ENCODE data around the gene TMPRSS13. TPM values are rescaled to one million over a fixed set of nuclear protein-coding genes. Genes with fewer than 3 reads are reported as not detected.
A peak's percentile ranks its signal among the peaks of the same experiment; 100 is the strongest.

The TMPRSS13 gene
- total RNA-seq, 4 donors from 2014 or later: 0.27 to 0.79 TPM; not detected in 2

DNA sequence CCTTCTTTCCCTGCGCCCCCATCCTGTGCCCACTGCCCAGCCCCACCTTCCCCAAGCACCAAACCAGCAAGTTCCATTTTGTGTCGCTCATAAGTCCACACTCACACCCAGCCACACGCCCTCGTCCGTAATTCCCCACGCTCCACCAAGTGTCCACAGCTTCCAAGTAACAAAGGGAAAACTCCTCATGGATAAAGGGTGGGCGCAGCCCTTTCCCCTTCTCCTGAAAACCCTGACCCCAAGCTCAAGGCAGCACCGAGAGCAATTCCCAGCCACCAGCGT lies 53.2 kb downstream of the TMPRSS13 start:
- no peak for TF ChIP-seq POLR2A (IDR thresholded peaks at IDR 0.05)
- no peak for TF ChIP-seq EP300 (IDR thresholded peaks at IDR 0.05; ENCODE audit: low read depth)
- no peak for TF ChIP-seq POLR2AphosphoS5 (IDR thresholded peaks at IDR 0.05)
- no peak for TF ChIP-seq CTCF (IDR thresholded peaks at IDR 0.05)
- 2% methylated on average over 9 of the region's 9 CpGs; no CpG with 5 or more reads in 1 of the 2 donors for WGBS, 2 donors (ENCODE audit: low coverage in 1 of 2)
- no peak for DNase-seq
- Histone ChIP-seq H3K4me3 (peak overlapping the region; percentile 51 to 70 (median 58)), H3K4me1 (peaks cover 0 to 52% (median 38%) of the 10 kb centered on the region in 4 donors), H3K36me3 (no peaks in the 10 kb centered on the region), H3K27ac (peak overlapping the region; percentile 76 to 90 (median 83)), H3K9me3 (no peaks in the 10 kb centered on the region), H3K27me3 (peaks cover 57% of the 10 kb centered on the region)
- intact Hi-C loops (cut with DNase I; ENCODE audit: low total_unique reads) (no loop called here), in situ Hi-C loops (cut with MboI; ENCODE audit: low pct_ligation_motif_present in 1 of 4, low pct_unique_long_range_greater_than_20kb in 1 of 4, low sequenced_read_pairs in 3 of 4) (no loop called here)

GRCh38 chr11:117875382-117876058 lies 53.7 kb downstream of the TMPRSS13 start:
- WGBS, 2 donors (ENCODE audit: low coverage in 1 of 2): 6 to 7% methylated on average over 2 to 20 of the region's 20 CpGs
- H3K36me3 ChIP-seq: no peaks in the 10 kb centered on the region
- H3K27me3 ChIP-seq: peaks cover 57% of the 10 kb centered on the region
- peak overlapping the region; percentile 51 to 70 (median 58) for H3K4me3 ChIP-seq
- no peaks in the 10 kb centered on the region for H3K9me3 ChIP-seq
- H3K27ac ChIP-seq: peak overlapping the region; percentile 76 to 90 (median 83)
- in situ Hi-C loops (cut with MboI; ENCODE audit: low pct_ligation_motif_present in 1 of 4, low pct_unique_long_range_greater_than_20kb in 1 of 4, low sequenced_read_pairs in 3 of 4) (no loop called here), intact Hi-C loops (cut with DNase I; ENCODE audit: low total_unique reads) (no loop called here)
- no peak for DNase-seq
- TF ChIP-seq CTCF (IDR thresholded peaks at IDR 0.05): no peak
- TF ChIP-seq POLR2A (IDR thresholded peaks at IDR 0.05): no peak
- TF ChIP-seq EP300 (IDR thresholded peaks at IDR 0.05; ENCODE audit: low read depth): no peak
- no peak for TF ChIP-seq POLR2AphosphoS5 (IDR thresholded peaks at IDR 0.05)
- H3K4me1 ChIP-seq: peaks cover 0 to 52% (median 39%) of the 10 kb centered on the region in 4 donors

DNA sequence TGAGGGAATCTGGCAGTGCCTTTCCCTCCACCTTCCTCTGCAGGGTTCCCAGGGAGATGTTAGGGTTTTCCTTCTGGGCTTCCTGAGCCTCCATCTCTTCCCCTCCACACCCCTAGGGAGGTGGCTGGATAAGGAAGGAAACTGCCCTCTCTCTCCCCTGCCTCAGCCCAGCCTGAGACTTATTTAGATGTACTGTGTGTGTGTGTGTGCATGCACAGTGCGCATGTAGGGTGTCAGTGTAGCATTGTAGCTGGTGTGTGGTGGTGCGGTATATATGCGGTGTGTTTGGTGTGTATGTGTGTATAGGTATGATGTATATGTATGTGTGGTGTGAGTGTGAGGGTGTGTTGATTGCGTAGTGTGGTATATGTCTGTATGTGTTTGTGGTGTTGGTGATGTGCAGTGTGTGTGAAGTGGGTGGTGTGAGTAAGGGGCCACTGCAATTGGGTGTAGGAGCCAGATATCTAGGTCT lies 54.3 kb downstream of the TMPRSS13 start:
- WGBS, 2 donors (ENCODE audit: low coverage in 1 of 2): 80% methylated on average over 4 of the region's 4 CpGs; no CpG with 5 or more reads in 1 of the 2 donors
- no peaks in the 10 kb centered on the region for H3K9me3 ChIP-seq
- intact Hi-C loops (cut with DNase I; ENCODE audit: low total_unique reads): no loop called here
- H3K27me3 ChIP-seq: peaks cover 57% of the 10 kb centered on the region
- no peak for TF ChIP-seq POLR2AphosphoS5 (IDR thresholded peaks at IDR 0.05)
- no peak for TF ChIP-seq EP300 (IDR thresholded peaks at IDR 0.05; ENCODE audit: low read depth)
- no peak for TF ChIP-seq CTCF (IDR thresholded peaks at IDR 0.05)
- TF ChIP-seq POLR2A (IDR thresholded peaks at IDR 0.05): no peak
- peak overlapping the region in 2 of 4 donors; percentile 52 to 63 for H3K4me3 ChIP-seq
- H3K4me1 ChIP-seq: peaks cover 0 to 58% (median 44%) of the 10 kb centered on the region in 4 donors
- DNase-seq: no peak
- in situ Hi-C loops (cut with MboI; ENCODE audit: low pct_ligation_motif_present in 1 of 4, low pct_unique_long_range_greater_than_20kb in 1 of 4, low sequenced_read_pairs in 3 of 4): no loop called here
- peak overlapping the region; percentile 76 to 90 (median 83) for H3K27ac ChIP-seq
- H3K36me3 ChIP-seq: no peaks in the 10 kb centered on the region

GRCh38 chr11:117874253-117874909 lies 54.8 kb downstream of the TMPRSS13 start:
- Histone ChIP-seq H3K9me3 (no peaks in the 10 kb centered on the region), H3K4me1 (peaks cover 2 to 64% (median 45%) of the 10 kb centered on the region in 4 donors), H3K27me3 (peaks cover 57% of the 10 kb centered on the region), H3K27ac (peak overlapping the region; percentile 76 to 90 (median 83)), H3K36me3 (no peaks in the 10 kb centered on the region), H3K4me3 (peak overlapping the region in 2 of 4 donors; percentile 5 to 63)
- DNase-seq: no peak
- TF ChIP-seq POLR2A (IDR thresholded peaks at IDR 0.05) (no peak), CTCF (IDR thresholded peaks at IDR 0.05) (no peak), POLR2AphosphoS5 (IDR thresholded peaks at IDR 0.05) (no peak), EP300 (IDR thresholded peaks at IDR 0.05; ENCODE audit: low read depth) (no peak)
- 47% methylated on average over 16 of the region's 16 CpGs; no CpG with 5 or more reads in 1 of the 2 donors for WGBS, 2 donors (ENCODE audit: low coverage in 1 of 2)
- intact Hi-C loops (cut with DNase I; ENCODE audit: low total_unique reads) (no loop called here), in situ Hi-C loops (cut with MboI; ENCODE audit: low pct_ligation_motif_present in 1 of 4, low pct_unique_long_range_greater_than_20kb in 1 of 4, low sequenced_read_pairs in 3 of 4) (no loop called here)

Measured in transverse colon (tissue), 4 donors.